ENCODE data around the gene ISCA2.

GRCh38 chr14:74507085-74507484, 13.5 kb downstream of the ISCA2 start:
- no peak for TF ChIP-seq CTCF (optimal IDR thresholded peaks at IDR 0.05 in 1 of 3, IDR thresholded peaks at IDR 0.05 in 1 of 3, conservative IDR thresholded peaks at IDR 0.05 in 1 of 3; ENCODE audit: extremely low read depth in 1 of 3, insufficient read depth in 2 of 3, low read length in 3 of 3)
- no peak for TF ChIP-seq EZH2 (IDR thresholded peaks at IDR 0.05; ENCODE audit: low read length)

All from keratinocyte (primary cell).